Upper lobe of left lung (tissue), 6 donors: ENCODE results near the gene CALCR. TPM values are rescaled to one million over a fixed set of nuclear protein-coding genes. Genes with fewer than 3 reads are reported as not detected.

Source experiments
- ATAC-seq, 2 donors: fragments of 200-7000 bp; cut with Tn5 transposase; one replicate each; pipeline ENCODE4 v1.9.1; 2022; ENCODE audit warnings: mild to moderate bottlenecking in 2 of 2, moderate library complexity in 2 of 2; ENCODE audit not compliant: low FRiP score in 2 of 2
- DNase-seq, 2 donors: peaks; one replicate each; pipeline ENCODE4 v3.0.0-alpha.2; 2019 to 2020
- H3K27ac ChIP-seq, 4 donors: fragments of 200-600 bp; sonication (generic); one replicate each; pipeline ENCODE4 v1.5.1; 2016 to 2019
- H3K27me3 ChIP-seq, 4 donors: fragments of 200-600 bp; sonication (generic); one replicate each; pipeline ENCODE4 v1.5.1; 2017 to 2019
- H3K36me3 ChIP-seq, 4 donors: fragments of 200-600 bp; sonication (generic); one replicate each; pipeline ENCODE4 v1.5.1; 2016 to 2019
- H3K4me1 ChIP-seq, 4 donors: fragments of 200-600 bp; sonication (generic); one replicate each; pipeline ENCODE4 v1.5.1; 2018 to 2019
- H3K4me3 ChIP-seq, 4 donors: fragments of 200-600 bp; sonication (generic); one replicate each; pipeline ENCODE4 v1.5.1; 2017 to 2019; ENCODE audit warnings: mild to moderate bottlenecking in 2 of 4, moderate library complexity in 1 of 4
- H3K9me3 ChIP-seq, 4 donors: fragments of 200-600 bp; sonication (generic); one replicate each; pipeline ENCODE4 v1.5.1; 2018 to 2019
- EP300 ChIP-seq, 4 donors: sonication (generic); formaldehyde crosslinking; IDR thresholded peaks; one replicate each; pipeline ENCODE4 v1.5.1; 2017; ENCODE audit warnings: antibody characterized with exemption in 4 of 4, control low read depth in 2 of 4
- POLR2A ChIP-seq, 4 donors: fragments of 450-650 bp; IDR thresholded peaks; one replicate each; pipeline ENCODE4 v1.5.1; 2016 to 2017; ENCODE audit warnings: antibody characterized with exemption in 4 of 4, mild to moderate bottlenecking in 2 of 4
- POLR2AphosphoS5 ChIP-seq, 2 donors: sonication (generic); formaldehyde crosslinking; IDR thresholded peaks; one replicate each; pipeline ENCODE4 v1.5.1; 2017; ENCODE audit warnings: antibody characterized with exemption in 2 of 2
- WGBS, 2 donors: methylation state at CpG; one replicate each; pipeline ENCODE4 v1.1.5; 2017 to 2018; 5-methylcytosine and 5-hydroxymethylcytosine counted together
- small RNA-seq, 4 donors: library from RNA; depleted of rRNA; stranded (forward); fragments of <200 nt; gene quantifications; one replicate each; pipeline ENCODE3, GENCODE V24; 2016
- total RNA-seq, 6 donors: library from RNA; depleted of rRNA in 4 of 6; stranded (reverse); fragments of >200 nt in 4 of 6; gene quantifications; one replicate each; pipeline versions ENCODE4 v1.1.0 to v1.2.1, GENCODE V29; 2016 to 2021
- TF ChIP-seq, protein P1 (sequence below), 6 experiments: fragments of 450-650 bp in 4 of 6; fragments of 200-600 bp in 2 of 6; sonication (generic) in 2 of 6; IDR thresholded peaks; one replicate each; pipeline ENCODE4 v1.5.1; 2016 to 2019; ENCODE audit warnings: antibody characterized with exemption in 6 of 6
- donor health status: DM: no; HTN: no; CAD: no; lungs with moderate emphysema.
- donor health status: DM: no; HTN: yes; CAD: no; lungs with severe emphysema.

The CALCR gene
- total RNA-seq, 6 donors from 2014 or later: 0.09 to 0.10 TPM; not detected in 4

DNA sequence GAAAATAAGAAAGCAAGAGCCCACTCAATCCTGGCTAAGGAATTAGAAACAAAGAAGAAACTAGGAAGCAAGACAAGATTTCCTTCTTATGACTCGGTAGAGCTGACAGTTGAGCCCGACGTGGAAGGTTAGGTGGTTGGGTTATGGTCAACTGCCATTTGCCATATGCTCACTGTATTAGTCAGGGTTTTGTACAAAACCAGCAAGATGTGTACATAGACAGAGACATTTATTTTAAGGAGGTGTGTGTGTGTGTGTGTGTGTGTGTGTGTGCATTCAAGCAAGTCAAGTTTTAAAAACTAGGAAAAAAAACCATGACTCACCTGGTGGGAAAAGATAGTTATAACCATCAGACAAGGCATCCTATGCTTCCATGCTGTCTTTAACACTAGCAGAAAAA is 183.9 kb downstream of the CALCR start:
- Histone ChIP-seq H3K4me3 (no peak overlapping the region), H3K27me3 (no peaks in the 10 kb centered on the region), H3K9me3 (no peaks in the 10 kb centered on the region), H3K27ac (no peak overlapping the region), H3K4me1 (no peaks in the 10 kb centered on the region), H3K36me3 (no peaks in the 10 kb centered on the region)
- TF ChIP-seq POLR2AphosphoS5 (IDR thresholded peaks at IDR 0.05): no peak
- no peak for TF ChIP-seq POLR2A (IDR thresholded peaks at IDR 0.05)
- no peak for TF ChIP-seq EP300 (IDR thresholded peaks at IDR 0.05)
- TF ChIP-seq, protein P1, sequence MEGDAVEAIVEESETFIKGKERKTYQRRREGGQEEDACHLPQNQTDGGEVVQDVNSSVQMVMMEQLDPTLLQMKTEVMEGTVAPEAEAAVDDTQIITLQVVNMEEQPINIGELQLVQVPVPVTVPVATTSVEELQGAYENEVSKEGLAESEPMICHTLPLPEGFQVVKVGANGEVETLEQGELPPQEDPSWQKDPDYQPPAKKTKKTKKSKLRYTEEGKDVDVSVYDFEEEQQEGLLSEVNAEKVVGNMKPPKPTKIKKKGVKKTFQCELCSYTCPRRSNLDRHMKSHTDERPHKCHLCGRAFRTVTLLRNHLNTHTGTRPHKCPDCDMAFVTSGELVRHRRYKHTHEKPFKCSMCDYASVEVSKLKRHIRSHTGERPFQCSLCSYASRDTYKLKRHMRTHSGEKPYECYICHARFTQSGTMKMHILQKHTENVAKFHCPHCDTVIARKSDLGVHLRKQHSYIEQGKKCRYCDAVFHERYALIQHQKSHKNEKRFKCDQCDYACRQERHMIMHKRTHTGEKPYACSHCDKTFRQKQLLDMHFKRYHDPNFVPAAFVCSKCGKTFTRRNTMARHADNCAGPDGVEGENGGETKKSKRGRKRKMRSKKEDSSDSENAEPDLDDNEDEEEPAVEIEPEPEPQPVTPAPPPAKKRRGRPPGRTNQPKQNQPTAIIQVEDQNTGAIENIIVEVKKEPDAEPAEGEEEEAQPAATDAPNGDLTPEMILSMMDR (IDR thresholded peaks at IDR 0.05): no peak
- DNase-seq (no peak), ATAC-seq (no peak)
- WGBS, 2 donors: 91 to 94% methylated on average over 3 of the region's 3 CpGs

DNA sequence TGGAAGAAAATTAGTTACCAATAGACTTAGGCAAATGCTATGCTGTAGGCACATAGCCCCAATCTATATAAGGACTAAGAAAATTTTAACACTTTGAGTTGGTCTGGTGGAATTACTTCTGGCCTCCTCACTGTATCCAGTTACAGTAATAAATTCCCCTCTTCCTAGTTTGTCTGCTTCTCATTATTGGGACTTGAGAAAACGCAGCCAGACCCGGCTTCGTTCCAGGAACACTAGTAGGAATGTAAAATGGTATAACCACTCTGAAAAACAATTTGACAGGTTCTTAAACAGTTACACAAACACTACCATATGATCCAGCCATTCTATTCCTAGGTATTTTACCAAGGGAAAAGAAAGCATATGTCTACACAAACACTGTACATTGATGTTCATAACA is 192.2 kb downstream of the CALCR start:
- DNase-seq (no peak), ATAC-seq (no peak)
- WGBS, 2 donors: 90 to 94% methylated on average over 3 of the region's 3 CpGs
- H3K9me3 ChIP-seq: no peaks in the 10 kb centered on the region
- no peak overlapping the region for H3K4me3 ChIP-seq
- H3K4me1 ChIP-seq: no peaks in the 10 kb centered on the region
- no peak overlapping the region for H3K27ac ChIP-seq
- TF ChIP-seq POLR2AphosphoS5 (IDR thresholded peaks at IDR 0.05) (no peak), POLR2A (IDR thresholded peaks at IDR 0.05) (no peak)
- TF ChIP-seq, protein P1 (IDR thresholded peaks at IDR 0.05): no peak
- no peaks in the 10 kb centered on the region for H3K27me3 ChIP-seq
- no peaks in the 10 kb centered on the region for H3K36me3 ChIP-seq

GRCh38 chr7:93378131-93378760 is 196.3 kb downstream of the CALCR start:
- DNase-seq (no peak), ATAC-seq (no peak)
- TF ChIP-seq POLR2A (IDR thresholded peaks at IDR 0.05) (no peak), EP300 (IDR thresholded peaks at IDR 0.05) (no peak), POLR2AphosphoS5 (IDR thresholded peaks at IDR 0.05) (no peak)
- TF ChIP-seq, protein P1 (IDR thresholded peaks at IDR 0.05): no peak
- Histone ChIP-seq H3K4me1 (no peaks in the 10 kb centered on the region), H3K9me3 (no peaks in the 10 kb centered on the region), H3K4me3 (no peak overlapping the region), H3K27me3 (no peaks in the 10 kb centered on the region), H3K36me3 (no peaks in the 10 kb centered on the region), H3K27ac (no peak overlapping the region)
- WGBS, 2 donors: 71 to 76% methylated on average over 6 of the region's 6 CpGs

GRCh38 chr7:93375603-93376002 is 198.9 kb downstream of the CALCR start:
- DNase-seq (no peak), ATAC-seq (no peak)
- Histone ChIP-seq H3K4me3 (no peak overlapping the region), H3K4me1 (no peaks in the 10 kb centered on the region), H3K27me3 (no peaks in the 10 kb centered on the region), H3K27ac (no peak overlapping the region), H3K36me3 (no peaks in the 10 kb centered on the region), H3K9me3 (no peaks in the 10 kb centered on the region)
- TF ChIP-seq EP300 (IDR thresholded peaks at IDR 0.05): no peak
- no peak for TF ChIP-seq POLR2AphosphoS5 (IDR thresholded peaks at IDR 0.05)
- TF ChIP-seq, protein P1 (IDR thresholded peaks at IDR 0.05): no peak
- no peak for TF ChIP-seq POLR2A (IDR thresholded peaks at IDR 0.05)

Small RNAs within 50 kb of the gene (small RNA-seq; reads per million reads assigned to genes)
- gene MIR489 (0.14 to 1.0 (median 0.43) reads per million in 4 donors), gene MIR653 (0.39 to 1.8 (median 1.6) reads per million in 4 donors)
